GM12875 (cell line): ENCODE data around the gene L2HGDH.
A peak's percentile ranks its signal among the peaks of the same experiment; 100 is the strongest.
"Not testable (repeated sequence)": the region's sequence is repeated elsewhere in the genome, so short reads cannot be mapped to it uniquely, and the experiment has no call there.

Experiments used
- H3K4me3 ChIP-seq: one replicate; pipeline ENCODE4 v1.5.1; 2011; ENCODE audit warnings: low read depth, low read length, control low read depth
- CTCF ChIP-seq: IDR thresholded peaks from 2 replicates; pipeline ENCODE4 v1.5.1; 2011; ENCODE audit warnings: low read depth, mild to moderate bottlenecking, control low read depth, inconsistent platforms, low read length, moderate library complexity, borderline replicate concordance; ENCODE audit not compliant: insufficient read depth

The L2HGDH gene

GRCh38 chr14:50333014-50333509, 21.0 kb upstream of the L2HGDH start:
- H3K4me3 ChIP-seq = no peak overlapping the region
- no peak for TF ChIP-seq CTCF

DNA sequence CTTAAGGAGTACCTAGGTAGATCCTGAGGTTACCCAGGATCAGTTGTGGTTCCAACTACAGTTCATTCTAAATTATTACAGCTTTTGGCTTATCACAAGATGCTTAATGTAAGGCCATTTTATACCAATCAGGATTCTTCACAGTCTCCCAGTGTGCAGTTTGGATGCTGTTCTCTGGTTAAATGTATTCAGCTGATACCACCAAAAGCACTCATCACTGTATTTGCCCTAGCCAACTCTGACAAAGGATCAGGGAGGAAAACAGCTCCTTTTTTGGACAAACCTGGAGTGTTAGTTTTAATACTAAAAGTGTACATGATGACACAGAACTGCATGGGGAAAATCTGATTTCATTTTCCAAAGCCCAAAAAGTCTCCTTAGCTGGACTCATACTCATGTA, 19.6 kb upstream of the L2HGDH start:
- H3K4me3 ChIP-seq = no peak overlapping the region
- TF ChIP-seq CTCF = no peak

DNA sequence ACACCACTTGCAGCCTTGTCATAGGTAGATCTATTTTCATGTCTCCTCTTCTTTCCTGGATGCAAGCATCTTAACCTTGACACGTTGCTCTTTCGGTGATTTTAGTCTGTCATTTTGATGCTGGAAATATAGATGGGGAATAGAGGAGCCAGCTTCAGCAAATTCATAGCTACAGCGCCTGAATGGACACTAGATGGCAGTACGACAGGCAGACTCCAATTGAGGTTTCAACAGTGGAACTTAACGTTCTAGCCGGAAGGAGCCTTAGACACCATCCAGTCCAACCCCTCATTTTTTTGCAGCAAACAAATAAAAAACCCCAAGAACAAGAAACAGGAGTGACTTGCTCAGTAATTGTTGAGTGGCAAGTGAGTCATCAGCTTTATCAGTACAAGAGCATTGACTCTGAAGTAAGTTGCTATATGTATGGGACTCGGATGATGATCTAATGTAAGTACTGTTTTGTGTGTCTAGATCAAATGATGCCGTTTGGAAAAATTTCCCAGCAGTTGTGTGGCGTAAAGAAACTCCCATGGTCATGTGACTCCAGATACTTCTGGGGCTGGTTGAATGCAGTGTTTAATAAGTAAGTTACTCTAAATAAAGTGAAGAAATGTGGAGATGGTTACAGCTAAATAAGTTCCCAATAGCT, 9.1 kb upstream of the L2HGDH start:
- no peak overlapping the region for H3K4me3 ChIP-seq
- peak; percentile 81 for TF ChIP-seq CTCF

GRCh38 chr14:50320283-50320682, 8.3 kb upstream of the L2HGDH start:
- H3K4me3 ChIP-seq = no peak overlapping the region
- no peak for TF ChIP-seq CTCF

- no peak for TF ChIP-seq CTCF
- H3K4me3 ChIP-seq = no peak overlapping the region
Measured at GRCh38 chr14:50319721-50320120, 7.7 kb upstream of the L2HGDH start.

GRCh38 chr14:50319293-50319692, 7.3 kb upstream of the L2HGDH start:
- H3K4me3 ChIP-seq = no peak overlapping the region
- TF ChIP-seq CTCF = no peak

DNA sequence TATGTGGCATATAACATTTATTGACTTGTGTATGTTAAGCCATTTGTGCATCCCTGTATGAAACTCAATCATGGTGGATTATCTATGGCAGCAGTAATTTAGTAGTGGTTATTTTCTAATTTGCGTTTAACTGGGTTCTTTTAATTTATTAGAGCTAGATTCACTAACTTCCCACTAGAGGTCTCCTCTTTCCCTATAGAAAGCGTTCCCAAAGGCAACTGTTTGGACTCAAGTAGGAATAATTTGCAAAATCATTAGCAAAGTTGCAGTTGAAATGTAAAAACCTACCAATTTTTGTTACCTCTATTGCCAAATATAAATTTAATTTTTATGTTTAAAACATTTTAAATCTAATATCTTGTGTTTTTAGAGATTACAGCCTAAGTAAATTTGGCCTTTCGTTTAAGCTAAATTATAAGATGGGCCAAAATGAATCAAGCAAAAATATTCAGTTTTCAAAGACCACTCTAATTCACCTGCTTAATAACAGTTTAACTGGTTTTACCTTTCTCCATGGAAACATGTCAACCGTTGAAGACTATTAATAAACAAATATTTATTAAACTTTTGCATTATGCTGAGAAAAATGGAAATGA, 6.1 kb upstream of the L2HGDH start:
- no peak overlapping the region for H3K4me3 ChIP-seq
- TF ChIP-seq CTCF = peak; percentile 59; the same call in 1 of the 2 replicates

- not testable (repeated sequence) for H3K4me3 ChIP-seq
Measured at GRCh38 chr14:50314098-50314497, 2.1 kb upstream of the L2HGDH start.
